ENCODE data around the gene FUZ.

DNA sequence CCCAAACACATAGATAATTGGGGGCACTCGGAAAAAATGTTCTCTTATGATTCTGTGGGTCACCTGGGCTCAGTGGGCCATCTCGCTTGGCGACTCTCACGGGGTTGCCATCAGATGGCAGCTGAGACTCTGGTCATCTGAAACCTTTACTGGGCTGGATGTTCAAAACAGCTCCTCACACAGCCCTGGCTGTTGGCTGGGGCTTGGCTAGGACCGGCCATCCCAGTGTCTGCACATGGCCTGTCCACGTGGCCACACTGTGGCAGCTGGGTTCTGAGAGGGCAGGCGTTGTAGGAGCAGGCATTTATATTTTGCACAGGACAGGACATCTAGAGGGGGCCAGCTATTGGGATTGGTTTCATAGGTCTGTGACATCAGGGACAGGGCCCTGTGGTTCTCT, 20.5 kb upstream of the FUZ start:
- no peak for TF ChIP-seq EZH2phosphoT487 (IDR thresholded peaks at IDR 0.05; ENCODE audit: insufficient read depth, low read depth)
- no peak for TF ChIP-seq EZH2 (IDR thresholded peaks at IDR 0.05; ENCODE audit: insufficient read depth, poor library complexity, severe bottlenecking)

Measured in GM23248 (cell line).